SHP77 treated with DMSO at 0.1 percent for 48 hours (cell line): Measurements from ENCODE around the gene SKIC8.

Experiments used
- DNase-seq: peaks from one replicate; lab custom pipeline; 2025; lab: John Stamatoyannopoulos, UW

SKIC8 gene

DNA sequence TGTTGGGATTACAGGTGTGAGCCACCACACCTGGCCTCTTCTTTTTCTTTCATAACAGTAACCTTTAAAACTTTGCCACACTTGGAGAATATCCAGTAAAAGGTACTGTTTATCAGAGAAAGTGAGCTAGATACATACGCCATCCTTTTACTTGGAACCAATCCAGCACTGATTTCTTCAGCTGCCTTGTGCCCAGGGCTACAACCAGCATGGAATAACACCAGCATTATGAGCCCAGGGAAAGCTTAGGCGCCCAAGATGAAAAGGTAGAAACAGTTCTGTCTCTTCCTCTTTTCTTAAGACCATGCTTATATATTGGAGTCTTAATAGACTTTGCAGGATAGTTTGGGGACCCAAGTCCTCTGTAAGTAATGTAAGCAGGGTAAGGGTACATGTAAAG is 8.4 kb downstream of the SKIC8 start:
- DNase-seq, result no peak

DNA sequence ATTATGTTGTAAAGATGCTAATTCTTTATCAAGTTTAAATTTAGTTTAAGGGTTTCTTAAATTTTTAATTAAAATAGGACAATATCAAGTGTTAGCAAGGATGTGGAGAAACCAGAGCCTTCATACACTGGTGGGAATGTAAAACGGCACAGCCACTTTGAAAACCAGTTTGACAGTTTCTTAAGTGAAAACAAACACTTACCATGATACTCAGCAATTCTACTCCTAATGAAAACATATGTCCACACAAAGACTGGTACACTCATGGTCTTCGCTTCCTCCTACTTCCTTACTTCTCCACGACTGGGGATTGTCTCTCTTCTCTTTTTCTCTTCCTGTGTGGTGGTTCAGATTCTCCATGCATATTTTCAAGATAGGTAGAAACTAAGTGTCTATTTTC is 9.2 kb downstream of the SKIC8 start:
- no peak for DNase-seq

DNA sequence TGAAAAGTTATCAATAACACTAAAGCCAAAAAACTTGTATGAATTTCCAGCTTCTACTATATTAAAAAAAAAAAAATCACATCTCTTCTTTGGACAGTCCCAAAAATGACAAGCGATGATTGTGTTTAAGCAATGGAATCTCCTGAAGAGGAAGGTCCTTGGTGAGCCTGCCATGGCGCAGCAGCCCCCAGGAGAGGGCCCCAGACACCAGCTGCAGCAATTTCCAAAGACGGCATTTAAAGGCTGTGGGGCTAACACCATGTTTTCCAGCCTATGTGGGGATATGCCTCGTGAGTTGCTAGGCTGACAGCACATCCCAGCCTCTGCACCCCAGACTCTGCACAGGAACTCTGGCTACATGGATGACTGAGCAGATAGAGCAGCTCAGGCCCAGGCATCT is 14.7 kb downstream of the SKIC8 start:
- no peak for DNase-seq

DNA sequence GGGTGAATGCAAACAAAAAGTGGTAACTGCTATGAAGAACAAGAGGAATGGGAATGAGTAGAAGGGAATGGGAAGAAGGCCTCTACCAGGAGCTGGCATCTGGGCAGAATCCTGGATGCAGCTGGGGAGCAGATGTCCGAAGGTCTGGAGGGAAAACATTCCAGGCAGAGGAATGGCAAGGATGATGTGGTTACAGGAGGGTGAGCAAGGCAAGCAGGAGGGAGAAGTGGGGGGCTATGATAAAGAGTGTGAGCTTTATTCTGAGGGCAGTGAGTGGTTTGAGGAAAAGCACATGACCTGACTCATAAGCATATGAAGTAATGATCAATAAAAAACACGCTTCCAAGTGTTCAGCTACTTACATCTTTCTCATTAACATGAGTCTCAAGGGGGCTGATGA is 17.1 kb downstream of the SKIC8 start:
- no peak for DNase-seq

DNA sequence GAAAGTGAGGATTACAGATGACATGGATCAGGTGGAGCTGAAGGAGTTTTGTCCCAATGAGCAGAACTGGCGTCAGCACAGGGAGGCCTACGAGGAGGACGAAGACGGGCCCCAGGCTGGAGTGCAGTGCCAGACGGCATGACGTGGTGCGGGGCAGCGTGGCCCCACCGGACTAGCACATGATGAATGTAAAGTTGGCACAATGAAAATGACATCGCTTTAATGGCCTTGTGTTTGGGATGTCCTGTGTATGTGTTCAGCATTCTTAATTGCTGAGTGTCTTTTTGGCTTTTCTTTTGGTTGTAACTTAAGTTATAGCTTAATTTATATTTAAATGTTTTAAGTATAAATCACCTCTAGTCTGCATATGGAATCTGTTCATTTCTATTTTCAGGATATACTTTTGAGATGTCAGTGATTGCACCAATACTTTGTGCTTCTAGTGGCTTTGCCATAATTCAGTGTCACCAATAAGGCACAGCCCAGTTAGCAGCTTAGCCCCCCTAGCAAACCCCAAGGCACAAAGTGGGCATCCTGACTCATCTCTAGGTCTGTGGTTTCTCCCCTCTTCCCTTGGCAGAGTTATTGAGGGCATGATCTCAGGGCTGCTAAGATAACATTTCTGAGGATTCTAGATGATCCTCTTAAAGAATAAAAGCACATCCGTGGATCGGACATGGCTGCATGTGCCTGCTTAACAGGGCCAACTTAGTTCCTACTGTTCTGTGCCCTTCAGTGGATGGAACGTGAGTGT is 18.9 kb downstream of the SKIC8 start:
- no peak for DNase-seq

DNA sequence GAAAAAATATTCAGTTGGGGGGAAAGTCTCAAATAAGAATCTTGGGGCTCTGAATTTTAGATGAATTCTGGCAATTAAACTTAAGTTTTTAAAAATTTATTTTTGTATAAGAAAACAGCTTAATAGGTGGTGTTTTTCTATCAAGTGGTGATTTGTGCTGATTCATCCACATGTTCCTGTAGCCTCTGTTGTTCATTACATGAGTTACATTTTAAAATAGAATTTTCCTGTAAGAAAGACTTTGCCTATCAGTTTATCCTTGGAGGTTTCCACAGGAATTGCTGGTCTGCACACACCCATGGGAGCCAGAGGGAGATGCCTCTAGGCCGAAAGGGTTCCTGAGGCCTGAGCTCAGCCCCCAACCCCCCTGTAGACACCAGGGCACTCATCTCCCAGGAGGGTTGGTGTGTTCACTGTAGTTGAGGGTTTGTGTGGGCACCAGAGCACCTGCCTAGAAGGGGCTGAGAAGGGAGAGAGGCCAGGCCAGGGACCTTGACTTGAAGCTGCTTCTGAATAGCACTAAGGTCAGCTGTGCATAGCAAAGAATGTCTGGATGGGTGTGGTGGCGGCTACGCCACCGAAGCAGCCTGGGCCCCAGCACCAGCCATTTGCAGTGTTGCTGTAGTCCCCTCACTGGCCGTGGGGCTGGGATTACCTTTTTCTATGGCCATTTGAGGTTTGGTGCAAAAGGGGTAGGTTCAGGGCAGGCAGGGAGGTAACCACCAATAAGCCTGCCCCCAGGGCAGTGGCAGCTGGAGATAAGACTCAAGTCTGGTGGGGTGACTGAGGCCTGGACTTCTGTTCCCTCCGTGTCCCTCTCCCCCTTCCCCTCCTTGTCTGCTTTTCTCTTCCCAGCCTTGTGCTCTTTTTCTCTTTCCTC is 23.1 kb downstream of the SKIC8 start:
- DNase-seq, result no peak

DNA sequence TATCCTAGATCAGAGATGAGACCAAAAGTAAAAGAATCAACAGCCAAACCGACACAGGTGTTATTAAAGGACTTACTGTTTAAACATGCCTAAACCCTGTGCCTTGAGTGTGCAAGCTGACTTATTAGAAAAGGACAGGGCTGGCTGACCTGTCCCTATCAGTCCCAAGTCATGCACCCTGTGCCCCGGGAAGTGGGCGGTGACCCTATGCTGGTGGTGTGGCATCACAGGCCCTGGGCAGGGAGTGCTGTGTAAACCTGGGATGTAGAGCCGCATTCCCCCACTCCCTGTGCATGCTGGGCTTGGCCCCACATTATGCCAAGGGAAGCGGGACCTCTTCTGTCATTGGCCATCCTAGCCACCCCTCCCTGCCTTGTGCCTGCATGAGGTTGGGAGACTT is 24.4 kb downstream of the SKIC8 start:
- no peak for DNase-seq

DNA sequence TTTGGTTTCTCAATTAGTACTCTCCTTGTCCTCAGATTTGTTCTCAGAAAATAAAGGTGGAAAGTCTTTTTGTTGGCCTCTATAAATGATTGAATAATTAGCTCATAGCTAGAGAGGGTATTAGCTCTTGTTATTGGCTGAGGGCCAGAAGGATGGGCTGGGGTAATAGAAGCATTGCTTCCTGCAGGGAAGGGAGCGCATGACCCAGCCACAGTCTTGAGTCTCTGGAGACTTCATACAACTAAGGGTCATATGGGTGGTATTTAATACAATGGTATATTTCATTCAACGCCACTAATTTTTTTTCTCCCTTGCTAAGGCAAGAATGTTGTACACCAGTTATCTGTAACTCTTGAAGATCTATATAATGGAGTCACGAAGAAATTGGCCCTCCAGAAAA is 26.6 kb downstream of the SKIC8 start:
- no peak for DNase-seq

DNA sequence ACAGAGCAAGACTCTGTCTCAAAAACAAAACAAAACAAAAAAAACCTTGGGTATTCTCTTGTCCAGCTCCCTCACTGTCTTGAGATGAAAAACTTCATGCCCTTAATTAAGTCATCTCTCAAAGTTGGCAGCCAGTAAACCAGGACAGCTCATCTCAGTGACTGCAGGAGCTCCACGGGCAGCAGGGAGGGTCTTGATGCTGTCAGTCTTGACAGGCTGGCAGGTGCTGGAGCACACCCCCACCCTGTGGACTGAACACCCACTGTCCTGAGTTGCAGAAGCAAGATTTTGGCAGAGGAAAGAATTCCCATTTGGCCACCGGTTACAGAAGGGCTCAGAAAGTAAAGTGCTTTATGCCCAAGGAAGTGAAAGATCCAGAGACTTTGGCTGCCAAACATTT is 27.1 kb downstream of the SKIC8 start:
- DNase-seq, result no peak

DNA sequence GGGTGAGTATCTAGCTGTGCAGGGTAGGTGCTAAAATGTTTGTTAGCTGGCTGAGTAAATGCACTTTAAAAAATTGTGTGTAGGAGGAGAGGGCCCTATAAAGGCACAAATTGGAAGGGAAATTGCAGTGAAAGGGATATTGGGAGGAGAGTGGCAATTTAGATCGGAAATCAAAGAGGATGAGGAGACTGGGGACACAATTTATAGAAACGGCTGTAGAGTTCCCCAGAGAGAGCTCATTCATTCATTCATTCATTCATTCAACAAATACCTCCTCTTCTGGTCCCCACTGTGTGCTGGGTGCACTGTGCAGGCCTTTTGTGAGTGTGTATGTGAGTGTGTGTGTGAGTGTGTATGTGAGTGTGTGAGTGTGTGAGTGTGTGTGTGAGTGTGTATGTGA is 32.6 kb downstream of the SKIC8 start:
- no peak for DNase-seq

DNA sequence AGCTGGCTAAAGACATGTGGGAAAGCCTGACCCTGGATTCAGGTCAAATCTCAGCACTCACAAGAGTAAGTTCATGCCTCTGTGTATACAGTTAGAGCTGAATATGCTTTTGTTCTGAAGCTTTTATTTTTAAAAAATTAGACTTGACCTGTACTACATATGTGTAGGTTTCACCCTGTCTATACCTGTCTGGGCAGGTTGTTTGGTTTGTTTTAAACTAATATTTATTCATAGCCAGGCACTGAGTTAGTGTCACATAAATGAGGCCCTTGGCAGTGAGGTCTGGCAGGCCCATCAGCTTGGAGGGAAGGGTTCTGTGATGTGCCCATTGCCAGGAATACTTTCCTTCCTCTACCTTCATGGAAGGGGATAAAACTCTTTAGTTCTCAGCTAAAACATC is 33.2 kb downstream of the SKIC8 start:
- no peak for DNase-seq

DNA sequence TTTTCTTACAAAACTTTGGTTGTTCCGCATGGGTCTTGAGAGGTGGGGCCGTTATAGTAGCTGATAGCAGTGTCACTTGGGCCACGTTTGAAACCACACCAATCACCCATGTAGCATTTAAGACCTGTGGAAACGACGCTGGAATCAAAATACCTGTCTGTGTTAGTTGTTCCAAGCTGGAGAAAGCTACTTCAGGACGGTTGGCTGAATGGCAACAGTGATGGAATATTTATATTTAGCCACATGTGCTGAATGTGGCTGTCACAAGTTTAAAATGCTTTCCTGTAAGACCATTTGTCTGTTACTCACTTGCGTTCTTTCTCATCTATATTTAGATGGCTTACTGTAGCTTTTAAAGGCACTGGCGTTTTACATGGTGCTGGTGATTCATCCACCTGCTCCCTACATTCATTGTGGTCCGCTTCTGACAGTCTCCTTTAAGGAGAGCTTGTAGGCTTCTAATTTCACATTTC is 33.6 kb downstream of the SKIC8 start:
- no peak for DNase-seq

DNA sequence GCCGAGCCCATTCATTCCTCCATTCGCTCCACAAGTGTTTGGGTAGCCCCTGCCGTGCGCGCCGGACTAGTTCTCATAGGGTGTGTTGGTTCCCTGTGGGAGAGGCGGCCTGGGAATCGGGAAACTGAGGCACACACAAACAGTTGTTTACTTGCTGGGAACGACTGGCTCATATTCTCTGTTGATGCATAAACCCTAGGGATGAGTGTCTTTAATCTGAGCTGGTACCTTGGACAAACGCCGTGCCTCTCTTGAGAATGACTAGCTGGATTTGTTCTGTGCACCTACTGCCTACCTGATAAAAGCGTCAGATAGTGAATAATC is 34.3 kb downstream of the SKIC8 start:
- no peak for DNase-seq

DNA sequence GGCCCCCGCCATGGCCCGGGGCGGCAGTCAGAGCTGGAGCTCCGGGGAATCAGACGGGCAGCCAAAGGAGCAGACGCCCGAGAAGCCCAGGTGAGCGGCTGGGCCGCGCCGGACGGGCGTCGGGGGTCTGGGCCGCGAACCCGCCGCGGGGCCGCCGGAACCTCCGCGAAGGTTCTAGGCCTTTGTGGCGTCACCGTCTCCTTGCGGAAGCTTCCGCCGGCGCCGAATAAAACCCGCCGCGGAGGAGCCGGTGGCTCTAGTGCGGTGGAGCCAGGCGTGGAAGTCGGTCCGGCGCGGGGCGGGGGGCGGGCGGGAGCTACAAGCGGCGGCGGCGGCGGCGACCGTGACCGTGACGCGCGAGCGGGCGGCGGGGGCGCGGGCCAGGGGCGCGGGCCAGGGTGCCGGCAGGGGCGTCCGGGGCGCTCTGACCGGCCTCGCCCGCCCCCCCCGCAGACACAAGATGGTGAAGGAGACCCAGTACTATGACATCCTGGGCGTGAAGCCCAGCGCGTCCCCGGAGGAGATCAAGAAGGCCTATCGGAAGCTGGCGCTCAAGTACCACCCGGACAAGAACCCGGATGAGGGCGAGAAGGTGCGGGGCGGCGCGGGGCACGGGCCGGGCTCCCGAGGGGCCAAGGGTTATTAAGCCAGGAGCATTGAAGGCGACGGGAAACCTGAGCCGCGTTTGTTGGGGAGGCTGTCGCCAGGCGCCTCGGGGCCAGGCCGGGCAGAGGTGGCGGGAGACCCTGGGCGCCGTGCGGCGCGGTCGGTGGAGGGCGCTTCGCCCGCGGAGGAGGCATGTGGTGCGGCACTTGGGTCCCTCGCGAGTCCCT is 34.9 kb downstream of the SKIC8 start, which contains the start of gene DNAJA4:
Gene DNAJA4 (plus strand): TSS at position 259 of the 833 bp plus-strand sequence. CDS start 202 bp downstream, at position 461.
- no peak for DNase-seq

DNA sequence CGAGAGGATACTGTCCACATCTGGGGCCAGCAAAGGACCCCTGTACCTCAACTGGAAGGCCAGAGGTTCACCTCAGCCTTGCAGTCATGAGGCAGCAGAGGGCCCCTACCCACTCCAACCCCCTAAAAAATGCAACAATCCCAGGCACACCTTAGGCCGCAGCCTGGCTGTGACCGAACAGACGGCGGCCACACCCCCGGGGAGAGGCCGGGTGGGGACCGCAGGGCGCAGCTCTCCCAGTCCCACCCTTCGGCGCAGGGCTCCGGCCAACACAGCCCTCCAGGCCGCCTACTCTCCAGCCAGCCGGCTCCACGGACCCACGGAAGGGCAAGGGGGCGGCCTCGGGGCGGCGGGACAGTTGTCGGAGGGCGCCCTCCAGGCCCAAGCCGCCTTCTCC is 35.5 kb downstream of the SKIC8 start:
- DNase-seq, result no peak

DNA sequence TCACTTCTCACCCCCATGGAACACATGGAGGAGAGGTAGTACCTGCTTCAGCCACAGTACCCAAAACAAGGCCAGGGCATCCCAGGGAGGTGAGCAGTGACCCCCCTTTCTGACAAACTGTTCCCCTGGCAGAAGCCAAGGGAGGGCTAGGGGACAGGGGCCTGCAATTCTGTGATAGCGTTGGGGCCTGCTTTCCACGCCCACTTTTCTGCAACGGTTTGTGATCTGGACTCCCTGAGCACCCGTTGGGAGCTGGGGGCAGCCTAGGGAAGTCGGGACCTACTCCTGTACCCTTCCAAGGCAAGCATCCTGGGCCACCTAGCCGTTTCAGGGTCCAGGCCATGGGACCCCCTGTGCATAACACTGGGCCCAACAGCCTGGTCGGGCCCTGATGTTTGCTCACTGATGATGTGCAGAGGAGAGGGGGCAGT is 36.0 kb downstream of the SKIC8 start:
- DNase-seq, result no peak

DNA sequence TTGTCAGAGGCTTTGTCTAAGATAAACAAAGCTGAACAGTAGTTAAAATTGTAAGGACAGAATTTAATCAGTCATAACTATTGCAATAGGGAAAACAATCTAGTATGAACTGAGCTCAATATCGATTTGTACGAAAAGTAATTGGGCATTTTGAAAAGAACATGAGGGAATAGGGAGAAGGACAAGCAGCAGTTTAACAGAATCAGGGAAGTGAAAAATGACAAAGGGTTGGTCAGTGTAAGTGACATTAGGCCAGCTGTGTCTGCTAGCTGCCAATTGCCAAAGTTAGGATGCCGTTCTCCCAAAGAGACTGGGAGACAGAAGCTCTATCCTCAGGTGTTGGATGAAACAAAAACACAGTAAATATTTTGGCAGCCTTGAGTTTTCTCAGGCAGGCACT is 38.3 kb downstream of the SKIC8 start:
- DNase-seq, result no peak

DNA sequence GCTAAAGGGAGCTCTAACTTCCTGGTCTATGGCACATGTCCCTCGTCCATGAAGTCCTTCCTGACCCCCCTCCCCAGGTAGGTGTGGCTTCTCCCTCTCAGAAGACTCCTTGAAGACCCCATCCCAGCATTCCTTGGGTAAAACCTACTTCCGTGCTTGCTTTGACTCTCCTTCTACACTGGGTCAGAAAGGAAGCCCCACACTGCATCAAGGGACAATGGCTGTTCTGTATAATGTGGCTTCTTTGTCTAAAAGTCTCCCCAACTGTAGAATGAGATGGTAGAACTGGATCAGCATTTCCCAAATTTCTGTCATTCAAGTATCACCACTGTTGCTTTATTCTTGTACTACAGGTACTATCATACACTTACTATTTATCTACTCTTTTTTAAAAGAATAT is 38.9 kb downstream of the SKIC8 start:
- no peak for DNase-seq

DNA sequence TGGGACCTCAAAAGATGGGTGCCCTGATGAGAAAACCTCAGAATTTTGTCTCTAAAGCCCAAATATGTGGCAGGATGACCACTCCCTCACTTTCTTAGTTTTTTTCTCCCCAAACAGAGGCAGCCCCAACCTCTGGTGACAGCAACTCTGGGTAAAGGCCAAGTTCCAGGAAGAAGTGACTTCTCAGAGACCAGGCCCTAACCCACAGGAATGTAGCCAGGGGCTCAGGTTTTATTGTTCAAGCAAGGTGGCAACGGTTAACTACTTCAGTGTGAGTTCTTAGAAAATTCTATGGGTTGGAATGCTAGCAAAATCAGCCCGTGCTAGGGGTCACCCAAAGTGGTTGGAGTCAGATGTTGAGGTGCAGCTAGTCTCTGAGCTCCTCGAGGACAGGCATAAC is 40.2 kb downstream of the SKIC8 start:
- DNase-seq, result no peak

DNA sequence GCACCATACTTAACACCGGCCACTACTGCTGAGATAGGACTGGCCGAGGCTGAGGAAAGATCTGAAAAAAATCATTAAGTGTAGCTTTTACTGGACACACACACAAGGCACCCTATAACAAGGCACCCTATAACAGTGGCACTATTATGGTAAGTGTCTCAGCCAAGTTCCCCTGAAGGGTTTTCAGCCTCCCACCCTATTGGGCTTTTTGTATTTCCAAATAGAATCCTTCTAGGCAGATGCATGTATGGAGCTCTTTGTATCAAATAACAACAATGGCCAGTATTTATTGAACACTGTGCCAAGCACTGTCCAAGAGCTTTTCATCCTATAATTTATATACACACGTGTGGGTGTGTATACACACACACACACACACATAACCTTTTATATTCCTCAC is 41.7 kb downstream of the SKIC8 start:
- no peak for DNase-seq

DNA sequence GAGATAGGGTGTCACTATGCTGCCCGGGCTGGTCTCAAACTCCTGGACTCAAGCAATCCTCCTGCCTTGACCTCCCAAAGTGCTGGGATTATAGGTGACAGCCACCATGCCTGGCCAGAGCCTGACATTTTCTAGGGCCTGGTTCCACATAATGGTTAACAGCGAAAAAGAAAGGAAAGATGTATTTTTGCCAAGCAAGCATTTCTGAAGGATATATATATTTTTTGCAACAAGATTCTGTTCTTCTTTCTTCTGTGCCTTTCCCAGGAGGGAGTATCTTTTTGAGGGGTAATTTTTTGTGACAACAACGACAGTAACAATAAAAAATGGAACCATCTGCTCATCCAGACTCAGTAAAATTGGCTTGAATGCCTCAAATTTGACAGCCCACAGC is 43.4 kb downstream of the SKIC8 start:
- no peak for DNase-seq

DNA sequence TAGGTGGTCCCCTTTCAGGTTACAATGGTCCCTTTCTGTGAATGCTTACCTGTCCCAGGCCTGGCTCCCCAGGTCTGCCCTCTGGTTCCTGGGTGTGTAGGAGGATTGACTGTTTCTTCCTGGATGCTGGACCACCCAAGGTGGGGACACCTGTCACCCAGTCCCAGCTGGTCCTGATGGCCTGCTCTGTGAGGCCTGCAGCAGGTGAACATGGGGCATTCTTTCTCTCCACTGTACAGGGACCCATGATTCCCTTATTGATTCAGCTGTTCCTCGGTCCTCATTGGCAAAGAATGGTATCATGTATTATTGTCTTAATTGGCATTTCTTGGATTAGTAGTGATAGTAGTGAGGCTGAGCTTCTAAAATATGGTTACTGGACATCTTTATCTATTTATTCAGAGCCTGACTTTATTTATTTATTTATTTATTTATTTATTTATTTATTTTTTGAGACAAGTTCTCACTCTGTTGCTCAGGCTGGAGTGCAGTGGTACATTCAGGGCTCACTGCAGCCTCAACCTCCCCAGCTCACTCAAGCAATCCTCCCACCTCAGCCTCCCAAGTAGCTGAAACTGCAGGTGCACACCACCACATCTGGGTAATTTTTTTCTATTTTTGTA is 43.9 kb downstream of the SKIC8 start:
- no peak for DNase-seq
